Embryonic facial prominence (tissue), 1 donor: ENCODE data around the gene CASZ1.

Experiments
- DNase-seq: peaks from one replicate; pipeline ENCODE4 v3.0.0-alpha.2; 2016; ENCODE audit errors: extremely low spot score

CASZ1 gene

DNA sequence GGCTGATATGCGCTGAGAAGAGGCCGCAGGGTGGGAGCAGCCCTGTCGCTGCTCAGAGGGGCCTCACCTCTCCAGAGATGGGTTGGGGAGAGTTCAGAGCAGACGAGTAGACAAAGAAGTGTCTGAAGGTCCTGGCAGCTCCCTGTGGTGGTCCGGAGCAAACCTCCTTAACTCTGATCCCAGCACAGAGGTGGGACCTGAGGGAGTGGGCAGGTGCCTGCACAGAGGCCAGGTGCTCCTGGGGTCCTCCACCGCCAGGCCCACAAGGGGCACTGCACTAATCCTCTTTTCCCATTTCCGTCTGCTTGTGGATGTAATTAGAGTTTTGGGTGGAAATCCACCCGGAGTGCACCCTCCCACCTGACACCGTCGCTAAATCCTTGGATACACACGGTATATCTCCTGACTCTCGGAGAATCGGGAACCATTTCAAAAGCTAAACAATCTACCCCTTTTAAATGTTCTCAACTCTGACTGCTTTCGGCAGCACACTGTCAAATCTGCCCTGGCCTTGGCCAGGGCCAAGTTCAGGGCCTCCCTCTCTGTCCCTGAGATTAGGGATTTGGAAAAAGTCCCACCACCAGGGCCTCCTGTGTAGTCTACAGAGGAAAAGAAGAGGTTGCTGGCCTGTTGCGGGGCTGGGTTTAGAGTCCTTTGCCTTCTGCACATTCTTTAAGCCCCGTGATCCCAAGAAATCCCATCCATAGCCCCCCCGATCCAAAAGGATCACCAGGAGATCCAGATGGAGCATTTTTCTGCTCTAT lies 22.4 kb downstream of the CASZ1 start:
- no peak for DNase-seq

DNA sequence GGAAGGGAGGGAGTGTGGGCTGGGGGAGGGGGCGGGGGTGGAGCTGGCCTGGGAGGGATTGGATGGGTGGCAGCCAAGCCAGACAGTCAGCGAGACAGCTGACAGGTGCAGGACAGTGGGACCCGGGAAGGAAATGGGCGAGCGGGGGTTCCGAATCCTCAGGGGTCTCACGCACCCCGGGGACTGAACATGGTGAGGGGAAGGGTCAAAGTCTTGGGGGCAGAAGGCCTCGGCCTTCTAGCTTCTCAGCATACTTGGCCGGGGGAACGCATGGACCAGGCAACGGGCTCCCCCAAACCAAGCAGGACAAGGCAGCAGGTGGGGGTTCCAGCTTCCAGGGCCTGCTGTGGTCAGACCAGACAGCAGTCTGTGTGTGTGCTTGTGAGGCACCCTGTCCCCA lies 23.1 kb downstream of the CASZ1 start:
- DNase-seq: no peak

DNA sequence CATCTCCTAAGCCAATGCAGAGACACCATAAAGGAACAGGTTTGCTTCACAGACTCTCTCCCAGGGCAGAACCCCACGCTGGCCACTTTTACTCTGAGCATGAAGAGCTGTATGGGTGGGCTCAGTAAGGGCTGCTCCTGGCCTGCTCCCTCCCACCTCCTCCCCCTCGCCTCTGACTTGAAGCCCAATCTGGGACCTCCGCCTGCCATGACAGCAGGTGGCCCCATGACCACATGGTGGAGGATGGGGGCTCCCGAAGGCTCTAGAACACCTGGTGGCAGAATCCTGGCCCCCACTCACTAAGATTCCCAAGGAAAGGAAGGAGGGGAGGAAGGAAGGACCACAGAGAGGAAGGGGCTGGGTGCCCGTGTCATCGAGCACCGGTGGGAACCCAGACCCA lies 23.7 kb downstream of the CASZ1 start:
- no peak for DNase-seq

DNA sequence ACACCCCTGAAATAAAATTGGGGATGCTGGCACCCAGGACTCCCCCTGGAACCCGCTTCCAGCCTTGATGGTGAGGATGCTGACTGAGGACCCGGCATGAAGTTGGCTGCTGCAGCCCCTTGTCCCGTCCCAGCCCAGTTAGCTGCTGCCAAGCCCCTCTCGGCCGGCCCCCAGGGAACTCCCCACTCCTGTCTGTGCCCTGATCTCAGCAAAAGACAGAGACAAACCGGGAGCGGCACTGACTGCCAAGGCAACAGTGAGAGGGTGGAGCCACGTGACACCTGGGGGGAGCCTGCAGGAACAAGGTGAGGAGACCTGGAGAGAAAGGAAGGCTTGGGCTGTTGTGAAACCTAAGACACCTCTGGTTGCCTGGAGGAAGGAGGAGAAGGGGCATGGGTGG lies 24.7 kb downstream of the CASZ1 start:
- no peak for DNase-seq

DNA sequence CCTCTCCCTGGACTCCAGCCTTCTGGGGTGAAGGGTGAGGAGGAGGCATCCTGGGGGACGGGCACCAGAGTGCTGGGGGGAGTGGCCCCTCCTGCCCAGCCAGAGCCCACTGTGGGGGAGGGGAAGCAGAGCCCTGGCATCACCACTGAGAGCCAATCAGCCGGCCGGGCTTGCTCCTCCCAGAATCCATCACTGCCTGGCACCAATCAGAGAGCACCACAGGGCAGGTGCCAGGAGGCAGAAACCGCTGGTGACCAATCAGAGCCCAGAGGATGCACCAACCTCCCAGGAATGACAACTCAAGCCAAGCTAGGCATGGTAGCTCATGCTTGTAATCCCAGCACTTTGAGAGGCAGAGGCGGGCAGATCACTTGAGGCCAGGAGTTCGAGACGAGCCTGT lies 27.9 kb downstream of the CASZ1 start:
- no peak for DNase-seq

DNA sequence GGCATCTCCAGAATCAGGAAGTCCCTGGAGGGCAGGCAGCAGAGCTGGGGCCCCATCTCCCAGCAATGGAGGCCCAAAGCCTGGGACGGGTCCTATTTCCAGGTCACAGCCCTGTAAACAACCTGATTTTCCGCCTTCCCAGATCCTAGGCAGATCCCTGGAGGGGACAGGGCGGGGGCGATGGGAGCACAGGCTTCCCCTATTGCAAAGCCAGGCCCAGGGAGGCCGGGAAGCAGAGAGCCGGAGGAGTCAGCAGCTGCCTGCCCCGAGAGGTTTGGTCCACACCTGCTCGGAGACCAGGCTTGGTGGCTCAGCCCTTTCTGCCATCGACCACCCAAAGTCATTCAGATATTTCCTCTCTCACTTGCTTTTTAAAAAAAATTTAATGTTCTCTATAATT lies 29.2 kb downstream of the CASZ1 start:
- no peak for DNase-seq

DNA sequence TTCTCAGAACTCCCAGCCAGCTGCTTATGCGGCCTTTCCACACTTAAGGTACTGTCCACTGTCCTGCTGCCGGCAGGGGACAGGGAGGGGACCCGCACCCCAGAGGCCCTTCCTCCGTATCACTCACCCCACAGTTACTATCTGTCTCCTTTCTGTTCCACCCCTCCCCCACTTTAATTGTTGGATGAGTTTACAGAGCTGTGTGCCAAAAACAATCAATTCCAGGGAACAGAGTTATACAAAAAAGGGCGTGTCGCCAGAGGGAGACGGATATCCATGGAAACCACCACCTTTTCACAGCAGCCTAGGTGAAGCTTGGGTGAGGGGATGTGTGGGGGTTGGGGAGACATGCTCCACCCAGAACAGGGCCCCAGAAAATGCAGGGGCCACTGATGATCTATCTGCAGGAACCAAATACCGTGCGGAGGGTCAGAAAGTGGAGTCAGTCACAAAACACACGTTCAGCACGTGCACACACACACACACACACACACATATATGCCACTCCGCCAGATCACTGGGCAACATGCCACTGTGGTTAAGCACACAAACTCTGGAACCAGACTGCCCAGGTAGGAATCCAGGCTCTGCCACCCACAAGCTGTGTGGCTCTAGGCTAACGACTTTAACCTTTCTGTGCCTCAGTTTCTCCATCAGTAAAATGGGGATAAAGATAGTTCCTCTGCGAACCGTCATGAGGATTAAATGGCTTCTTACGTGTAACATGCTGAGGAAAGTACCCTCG lies 30.5 kb downstream of the CASZ1 start:
- no peak for DNase-seq

DNA sequence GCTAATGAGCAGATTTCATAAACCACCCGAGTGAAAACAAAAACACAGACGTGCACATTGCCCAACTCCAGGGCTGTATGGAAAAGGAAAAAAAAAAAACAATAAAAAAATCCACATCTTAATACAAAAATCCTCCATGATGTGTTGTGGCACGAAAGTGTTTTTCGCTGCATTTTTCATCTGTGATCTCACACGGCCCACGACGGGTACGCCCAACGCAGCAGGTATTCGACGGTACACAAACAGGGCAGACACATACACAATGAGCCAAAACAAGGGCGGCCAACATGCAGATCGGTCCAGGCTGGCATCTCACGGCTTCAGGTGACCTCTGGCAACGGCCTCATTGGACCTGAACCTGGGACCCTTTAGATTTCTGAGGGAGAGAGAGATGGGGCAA lies 31.1 kb downstream of the CASZ1 start:
- DNase-seq: no peak

DNA sequence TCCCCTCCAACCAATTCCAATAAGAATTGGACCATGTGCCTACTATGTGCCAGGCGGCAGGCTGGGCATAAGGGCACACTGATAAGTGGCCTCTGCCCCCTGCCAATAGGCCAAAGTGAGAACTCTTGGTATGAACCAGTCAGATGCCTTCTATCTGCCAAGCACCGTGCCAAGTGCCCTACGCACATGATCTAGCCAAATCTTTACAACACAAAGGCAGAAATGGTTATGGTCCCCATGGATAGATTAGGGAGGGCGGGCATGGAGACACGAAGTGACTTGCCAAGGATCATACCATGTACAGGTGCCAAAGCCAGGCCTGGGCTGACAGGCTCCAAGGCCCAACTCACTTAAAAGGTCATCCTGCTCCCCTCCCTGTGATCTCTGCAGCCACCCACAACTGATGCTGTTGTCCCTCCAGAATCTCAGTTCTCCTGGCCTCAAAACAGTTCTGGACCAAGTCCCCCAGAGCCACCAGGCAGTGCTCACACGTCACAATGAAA lies 32.1 kb downstream of the CASZ1 start:
- DNase-seq: no peak

DNA sequence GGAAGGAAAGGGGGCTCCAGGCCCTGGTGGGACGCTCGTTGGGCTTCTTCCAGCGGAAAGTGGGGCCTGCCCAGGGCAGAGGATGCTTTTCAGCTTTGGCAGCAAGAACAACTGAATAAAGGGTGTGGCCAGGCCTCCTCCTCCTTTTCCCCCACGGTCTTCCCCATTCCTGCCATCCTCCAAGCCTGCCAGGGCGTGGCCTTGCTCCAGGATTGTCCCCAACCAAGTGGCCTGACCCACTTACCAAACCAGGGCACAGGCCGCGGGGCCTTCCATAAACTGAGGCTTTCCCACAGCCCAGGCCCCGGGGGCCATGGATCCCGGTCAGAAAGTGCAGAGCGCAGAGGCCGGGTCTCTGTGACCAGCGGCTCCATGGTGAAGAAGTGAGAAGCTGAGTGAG lies 33.6 kb downstream of the CASZ1 start:
- no peak for DNase-seq

DNA sequence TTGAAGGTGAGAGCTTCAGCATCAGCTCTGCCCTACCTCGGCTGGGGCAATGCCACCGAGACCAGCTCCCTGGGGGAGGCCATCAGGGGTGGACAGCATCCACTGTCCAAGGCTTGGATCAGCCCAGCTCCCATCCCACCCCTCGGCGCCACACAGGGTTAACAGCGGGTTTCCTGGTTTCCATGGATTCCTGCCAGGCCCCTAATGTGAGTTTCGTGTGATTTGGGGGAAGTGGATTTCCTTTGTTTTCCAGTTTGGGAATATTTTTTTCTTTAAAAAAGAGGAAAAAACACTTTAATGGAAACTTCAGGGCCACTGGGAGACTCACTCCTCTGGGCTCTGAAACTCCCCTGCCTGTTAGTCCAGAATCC lies 34.3 kb downstream of the CASZ1 start:
- no peak for DNase-seq

DNA sequence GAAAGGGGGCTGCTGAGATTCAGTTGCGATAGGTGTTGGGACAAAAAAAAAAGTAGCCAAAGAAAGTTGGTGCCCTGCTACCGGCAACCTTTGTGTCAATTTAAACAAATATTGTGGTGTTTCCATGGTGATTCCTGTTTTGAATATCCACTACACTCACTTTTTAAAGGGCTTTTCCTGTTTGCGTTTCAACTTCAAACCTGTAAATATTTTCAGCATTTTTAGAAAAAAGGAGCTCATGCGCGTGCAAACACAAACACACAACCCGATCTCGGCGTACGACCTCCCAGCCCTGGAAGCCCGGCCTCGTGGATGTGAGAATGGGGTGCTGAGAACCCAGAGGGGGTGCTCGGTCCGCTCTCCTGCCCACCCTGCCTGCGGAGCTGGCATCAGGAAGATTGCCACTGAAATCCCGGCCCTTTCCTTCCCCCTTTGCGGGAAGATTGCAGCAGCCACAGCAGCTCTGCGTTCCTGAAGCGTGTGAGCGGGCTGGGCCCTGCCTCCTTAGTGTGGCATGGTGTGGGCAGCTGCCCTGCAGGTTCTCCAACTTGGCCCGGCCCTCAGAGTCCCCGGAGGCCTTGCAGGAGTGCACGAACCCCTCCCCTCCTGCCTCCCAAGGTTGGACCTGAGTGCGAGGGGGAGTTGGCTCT lies 34.8 kb downstream of the CASZ1 start:
- no peak for DNase-seq

DNA sequence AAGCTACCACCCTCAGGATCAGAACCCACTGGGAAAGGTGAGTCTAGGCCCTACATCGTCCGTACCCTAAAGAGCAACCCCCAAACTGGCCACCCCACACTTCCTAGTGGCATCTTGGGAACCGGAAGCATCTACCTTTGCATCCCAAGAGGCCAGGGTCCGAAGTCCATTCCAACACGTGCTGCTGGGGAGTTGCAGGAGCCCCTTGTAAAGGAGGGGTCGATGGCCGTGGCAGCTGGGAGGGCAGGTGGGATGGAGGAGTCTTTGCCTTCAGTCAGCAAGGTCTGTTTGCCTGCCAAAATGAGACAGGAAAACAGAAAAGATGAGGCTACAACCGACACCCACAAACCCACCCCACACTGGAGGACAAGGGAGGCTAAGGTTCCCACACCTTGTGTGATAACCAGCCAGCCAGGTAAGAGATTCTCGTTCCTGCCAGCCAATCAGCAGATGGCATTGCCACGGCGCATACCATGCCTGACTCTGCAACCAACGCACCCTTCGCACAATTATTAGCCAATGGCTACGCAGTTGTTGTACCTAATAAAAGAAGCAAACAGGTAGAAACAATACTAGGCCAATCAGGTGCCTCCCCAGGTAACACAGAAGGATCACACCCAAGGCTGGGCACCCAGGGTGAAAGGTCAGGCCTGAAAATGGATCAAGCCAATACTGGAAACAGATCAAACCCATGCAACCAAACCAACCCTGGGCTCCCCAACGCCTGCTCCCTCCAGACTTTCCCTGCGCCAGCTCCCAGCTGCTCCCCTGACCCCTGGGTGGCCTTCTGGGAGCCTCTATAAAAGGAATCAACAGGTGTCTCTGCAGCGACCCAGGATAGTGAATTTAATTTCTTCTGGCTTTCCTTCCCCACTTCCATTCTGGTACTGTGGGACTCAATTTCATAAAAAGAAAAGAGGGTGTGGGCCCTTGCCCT lies 35.6 kb downstream of the CASZ1 start:
- DNase-seq: no peak

DNA sequence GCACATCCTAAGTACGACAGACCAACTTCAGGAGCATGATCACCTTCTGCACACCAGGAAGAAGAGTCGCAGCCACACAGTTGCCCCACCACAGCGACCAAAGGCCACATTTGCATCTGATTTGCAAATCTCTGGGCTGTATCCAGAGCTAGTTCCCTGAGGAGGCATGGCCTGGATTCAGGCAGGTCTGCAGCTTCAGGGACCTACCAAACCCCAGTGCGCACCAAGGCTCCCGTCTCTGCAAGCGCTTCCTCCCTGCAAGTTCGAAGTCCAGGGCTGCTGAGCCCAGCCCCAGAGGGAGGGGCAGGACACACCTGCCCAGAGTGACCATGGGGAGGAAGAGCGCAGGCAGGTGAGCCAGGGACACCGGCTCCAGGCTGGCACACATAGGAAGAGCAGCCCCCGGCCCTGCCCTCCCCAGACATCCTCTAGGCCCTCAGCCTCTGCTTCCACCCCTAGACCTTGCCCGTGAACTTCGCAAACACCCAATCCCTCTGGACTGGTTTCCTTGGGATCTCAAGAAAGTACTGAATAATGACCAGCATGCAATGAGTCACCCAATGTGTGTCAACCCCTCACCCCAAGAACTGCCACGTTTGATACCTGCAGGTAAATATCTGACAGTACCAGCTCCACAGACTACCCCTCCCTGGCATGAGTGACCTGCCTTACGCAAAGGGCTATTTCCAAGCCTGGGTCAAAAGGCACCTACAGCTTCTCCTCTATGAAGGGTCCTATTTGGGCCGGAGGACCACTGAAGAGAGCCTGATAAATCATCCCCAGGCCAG lies 36.8 kb downstream of the CASZ1 start:
- DNase-seq: no peak

DNA sequence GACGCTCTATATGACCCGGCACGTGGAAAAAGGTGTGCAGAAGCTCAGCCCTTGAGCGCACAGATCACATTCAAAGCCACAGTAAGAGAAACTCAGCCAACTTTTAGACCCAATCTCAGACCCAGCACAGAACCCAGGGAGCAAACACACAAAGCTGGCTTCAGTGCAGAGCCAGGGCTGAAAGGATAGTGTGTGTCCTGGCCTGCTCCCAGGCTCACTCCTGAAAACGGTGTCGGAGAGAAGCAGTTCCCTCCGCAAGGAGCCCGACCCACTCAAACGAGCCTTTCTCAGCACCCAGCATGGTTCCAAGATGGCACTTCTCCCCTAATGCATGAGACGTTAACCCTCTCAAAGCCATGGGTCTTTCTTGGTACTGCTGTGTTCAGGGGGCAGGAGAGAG lies 39.6 kb downstream of the CASZ1 start:
- DNase-seq: no peak

DNA sequence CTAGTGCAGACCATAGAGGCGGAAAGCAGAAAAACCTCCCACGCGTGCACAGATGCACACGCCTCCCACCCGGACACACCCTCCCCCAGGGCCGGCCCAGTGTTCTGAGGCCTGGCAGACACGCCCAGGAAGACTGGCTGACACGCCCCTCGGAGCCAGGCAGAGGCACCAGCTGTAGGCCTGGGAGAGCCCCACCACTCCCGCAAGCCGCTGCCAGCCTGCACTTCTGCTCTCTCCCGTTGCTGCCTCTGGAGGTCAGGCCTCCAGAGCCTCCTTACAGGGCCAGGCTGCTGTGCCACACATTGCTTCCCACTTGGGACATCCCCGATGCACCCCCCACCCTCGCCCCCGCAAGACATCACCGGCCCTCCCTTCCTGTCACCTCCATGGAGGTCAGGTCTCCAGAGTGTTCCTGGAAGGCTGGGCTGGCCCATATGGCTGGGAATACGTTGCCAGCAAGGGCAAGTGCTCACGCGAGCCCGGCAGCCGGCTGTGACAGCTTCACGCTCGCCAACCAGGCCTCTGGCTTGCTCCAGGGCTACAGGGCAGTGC lies 40.4 kb downstream of the CASZ1 start:
- DNase-seq: no peak

DNA sequence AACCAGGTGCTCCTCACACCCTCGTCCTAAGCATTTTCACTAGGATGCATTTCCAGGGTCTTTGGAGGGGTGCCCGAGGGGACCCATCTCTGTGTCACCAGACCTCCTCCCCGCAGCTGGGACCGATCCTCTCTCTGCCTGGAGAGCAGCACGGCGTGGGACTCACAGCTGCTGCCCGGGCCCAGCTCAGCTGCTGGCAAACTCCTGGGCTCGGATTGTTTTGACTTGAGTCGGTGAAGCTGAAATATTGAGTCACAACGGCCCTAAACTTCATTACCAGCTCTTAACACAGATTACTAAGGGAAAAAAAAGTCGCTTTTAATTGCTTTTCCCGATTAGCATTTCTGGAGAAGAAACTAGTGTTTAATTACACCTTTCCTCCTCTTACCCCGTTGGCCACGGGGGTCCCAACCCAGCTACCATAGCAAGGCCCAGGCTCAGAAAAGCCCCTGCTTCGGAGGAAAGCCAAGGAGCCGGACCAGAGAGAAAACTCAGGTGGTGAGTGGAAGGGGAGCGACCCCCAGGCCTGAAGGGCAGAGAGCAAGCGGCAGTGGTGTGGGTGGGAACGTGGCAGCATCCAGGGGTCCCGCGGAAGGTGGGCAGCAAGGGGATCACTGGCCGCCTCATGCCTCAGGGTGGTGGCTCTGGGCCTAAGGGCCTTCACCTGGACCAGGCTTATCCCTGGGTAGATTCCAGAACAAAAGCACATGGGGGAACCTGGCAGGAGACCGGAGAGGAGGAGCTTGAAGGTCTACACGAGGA lies 41.7 kb downstream of the CASZ1 start:
- no peak for DNase-seq

DNA sequence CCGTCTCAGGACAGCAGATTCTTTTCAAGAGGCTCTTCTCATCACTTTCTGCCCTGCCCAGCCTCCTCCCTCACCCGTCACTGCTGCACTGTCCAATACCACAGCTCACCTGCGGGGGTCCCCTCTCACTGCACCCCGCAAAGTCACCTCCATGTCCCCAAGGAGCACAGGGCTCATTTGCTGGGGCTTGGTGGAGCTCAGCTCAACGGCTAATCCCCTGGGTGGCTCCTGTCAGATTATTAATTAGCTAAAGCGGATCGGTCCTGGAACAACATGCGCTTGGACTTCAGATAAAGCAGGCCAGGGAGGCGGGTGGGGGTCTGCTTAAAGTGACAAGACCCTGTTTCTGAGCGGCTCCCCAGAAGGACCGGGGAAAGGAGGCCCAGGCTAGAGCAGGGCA lies 43.1 kb downstream of the CASZ1 start:
- no peak for DNase-seq

DNA sequence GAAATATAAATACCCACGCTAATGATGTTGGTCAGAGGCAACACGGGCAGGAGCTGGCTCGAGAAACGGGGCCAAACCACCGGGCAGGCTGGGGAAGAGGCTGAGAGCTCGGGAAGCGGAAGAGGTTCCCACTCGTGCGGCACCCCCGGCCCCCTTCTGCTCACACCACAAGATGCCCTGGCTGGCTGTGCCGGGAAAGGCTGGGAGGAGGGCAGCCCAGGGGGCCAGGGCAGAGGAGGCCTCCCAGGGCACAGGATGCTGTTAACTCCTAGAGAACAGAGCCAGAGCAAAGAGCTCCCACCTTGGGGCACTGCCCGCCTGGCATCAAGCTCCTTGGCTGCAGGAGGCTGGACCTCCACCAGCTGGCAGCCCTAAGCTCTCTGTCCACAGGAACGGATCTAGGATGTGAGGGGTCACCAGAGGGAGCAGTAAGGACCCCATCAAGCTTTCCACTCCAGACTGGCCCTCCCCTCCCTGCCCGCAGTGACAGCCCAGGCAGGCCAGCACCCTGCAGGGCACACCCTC lies 44.8 kb downstream of the CASZ1 start:
- DNase-seq: no peak

DNA sequence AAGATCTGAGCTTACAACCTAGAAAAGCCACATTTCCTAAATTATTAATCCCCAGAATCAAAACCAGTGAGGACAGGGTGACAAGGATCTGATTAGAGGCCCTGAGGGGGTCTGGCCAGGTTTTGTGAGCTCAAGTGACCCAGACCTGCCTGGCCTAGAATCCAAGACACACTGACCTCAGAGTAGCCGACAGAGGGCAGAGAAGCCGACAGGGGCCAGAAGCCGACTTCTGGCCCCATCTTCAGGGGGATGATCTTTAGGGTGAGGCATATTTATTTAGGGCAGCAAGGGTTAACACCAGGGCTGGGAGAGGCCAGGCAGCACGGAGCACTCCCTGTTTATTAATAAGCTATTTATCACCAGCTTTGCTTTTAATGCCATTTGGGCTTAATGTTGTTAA lies 45.3 kb downstream of the CASZ1 start:
- DNase-seq: no peak
